Right lobe of liver (tissue), 6 donors: ENCODE results near the gene CD200R1. TPM values are rescaled to one million over a fixed set of nuclear protein-coding genes. Genes with fewer than 3 reads are reported as not detected.
"Not testable (repeated sequence)": the region's sequence is repeated elsewhere in the genome, so short reads cannot be mapped to it uniquely, and the experiment has no call there.

Source experiments
- ATAC-seq, 4 donors: fragments of 200-7000 bp; cut with Tn5 transposase; one replicate each; pipeline ENCODE4 v1.9.1; 2020; ENCODE audit warnings: mild to moderate bottlenecking in 4 of 4, moderate library complexity in 4 of 4
- DNase-seq, 3 donors: peaks; one replicate each; pipeline ENCODE4 v3.0.0-alpha.2; 2020
- H3K27ac ChIP-seq, 3 donors: fragments of 200-600 bp; one replicate each; pipeline ENCODE4 v1.8.0; 2022
- H3K27me3 ChIP-seq, 2 donors: fragments of 200-600 bp; one replicate each; pipeline ENCODE4 v1.8.0; 2022
- H3K36me3 ChIP-seq, 4 donors: fragments of 200-600 bp; sonication (generic) in 1 of 4; one replicate each; pipeline versions ENCODE4 v1.5.1 to v1.8.0; 2017 to 2022; ENCODE audit warnings: control low read depth in 1 of 4
- H3K4me1 ChIP-seq, 4 donors: fragments of 200-600 bp; sonication (generic) in 1 of 4; one replicate each; pipeline versions ENCODE4 v1.5.1 to v1.8.0; 2017 to 2022; ENCODE audit warnings: control low read depth in 1 of 4
- H3K4me3 ChIP-seq, 3 donors: fragments of 200-600 bp; one replicate each; pipeline ENCODE4 v1.8.0; 2022
- H3K9me3 ChIP-seq, 4 donors: fragments of 200-600 bp; sonication (generic) in 1 of 4; one replicate each; pipeline versions ENCODE4 v1.5.1 to v1.8.0; 2017 to 2022; ENCODE audit warnings: control low read depth in 1 of 4
- CTCF ChIP-seq, 4 donors: fragments of 200-600 bp in 3 of 4; fragments of 450-650 bp in 1 of 4; IDR thresholded peaks; one replicate each; pipeline versions ENCODE4 v1.5.1 to v1.8.0; 2016 to 2022; ENCODE audit warnings: antibody characterized with exemption in 4 of 4, mild to moderate bottlenecking in 2 of 4
- POLR2A ChIP-seq: fragments of 450-650 bp; IDR thresholded peaks from one replicate; pipeline ENCODE4 v1.6.1; 2017; ENCODE audit warnings: antibody characterized with exemption, mild to moderate bottlenecking
- whole genome bisulfite sequencing: methylation state at CpG from one replicate; pipeline ENCODE4 v1.1.6; 2018; ENCODE audit warnings: low coverage, low lambda C conversion rate; ENCODE audit not compliant: insufficient coverage; ENCODE audit errors: missing lambda C conversion rate; 5-methylcytosine and 5-hydroxymethylcytosine counted together
- intact Hi-C, 2 donors: fragments of 100-400 bp; cut with DNase I; formaldehyde crosslinking; loops; one replicate each; pipeline versions ENCODE4 v1.11.2 to v1.14.1; 2022
- total RNA-seq, 6 experiments: library from RNA; depleted of rRNA in 2 of 6; stranded (reverse); fragments of >200 nt in 2 of 6; fragmentation: NEBNext Ultra II Directional in 3 of 6; extraction: Animal tissue kit (Norgen Biotek cat#: 25700) in 3 of 6; gene quantifications; one replicate each; pipeline versions ENCODE4 v1.1.0 to v1.2.4, GENCODE V29; 2016 to 2023
- donor health status: DM: no; HTN: yes; CAD: no.
- donor health status: DM: no; HTN: no; CAD: no.
- donor health status: DM: no; HTN: no; CAD: no.
- donor health status: DM: no; HTN: yes; CAD: no.
- donor health status: DM: no; HTN: yes; CAD: no.

Gene CD200R1
- total RNA-seq, 6 experiments from 2014 or later: 0.44 to 1.4 (median 0.86) TPM

- ATAC-seq (no peak), DNase-seq (no peak)
- no peak overlapping the region for H3K27ac ChIP-seq
- intact Hi-C loops: no loop called here
- no peaks in the 10 kb centered on the region for H3K27me3 ChIP-seq
- TF ChIP-seq CTCF (IDR thresholded peaks at IDR 0.05): no peak
- TF ChIP-seq POLR2A: no peak
- no peaks in the 10 kb centered on the region for H3K9me3 ChIP-seq
- no peak overlapping the region for H3K4me3 ChIP-seq
- 43% methylated on average over 2 of the region's 2 CpGs for WGBS
- no peaks in the 10 kb centered on the region for H3K36me3 ChIP-seq
- H3K4me1 ChIP-seq: no peaks in the 10 kb centered on the region
Measured at GRCh38 chr3:112925969-112926368, 48.9 kb downstream of the CD200R1 start.

GRCh38 chr3:112925560-112925959 lies 49.3 kb downstream of the CD200R1 start:
- ATAC-seq: no peak
- H3K27me3 ChIP-seq: no peaks in the 10 kb centered on the region
- H3K9me3 ChIP-seq: no peaks in the 10 kb centered on the region
- TF ChIP-seq CTCF (IDR thresholded peaks at IDR 0.05) (no peak), POLR2A (no peak)
- no peak overlapping the region for H3K27ac ChIP-seq
- DNase-seq: no peak
- whole genome bisulfite sequencing: 75% methylated on average over 2 of the region's 2 CpGs
- H3K4me3 ChIP-seq: no peak overlapping the region
- H3K4me1 ChIP-seq: no peaks in the 10 kb centered on the region
- H3K36me3 ChIP-seq: no peaks in the 10 kb centered on the region
- intact Hi-C loops: no loop called here

- ATAC-seq, H3K36me3 ChIP-seq, H3K4me1 ChIP-seq, H3K27ac ChIP-seq, H3K9me3 ChIP-seq, H3K27me3 ChIP-seq, intact Hi-C loops, H3K4me3 ChIP-seq, DNase-seq: not testable (repeated sequence)
- 72% methylated on average over 5 of the region's 5 CpGs for WGBS
Measured at GRCh38 chr3:112919541-112919940, 55.4 kb downstream of the CD200R1 start.

GRCh38 chr3:112908252-112908651 lies 66.7 kb downstream of the CD200R1 start:
- Histone ChIP-seq H3K4me3 (no peak overlapping the region), H3K4me1 (no peaks in the 10 kb centered on the region), H3K9me3 (no peaks in the 10 kb centered on the region), H3K36me3 (no peaks in the 10 kb centered on the region), H3K27me3 (no peaks in the 10 kb centered on the region), H3K27ac (no peak overlapping the region)
- DNase-seq: no peak
- TF ChIP-seq POLR2A (no peak), CTCF (IDR thresholded peaks at IDR 0.05) (no peak)
- no peak for ATAC-seq
- intact Hi-C loops: no loop called here

GRCh38 chr3:112904786-112905185 lies 70.1 kb downstream of the CD200R1 start:
- 55% methylated on average over 8 of the region's 8 CpGs for WGBS
- ATAC-seq: no peak

More at GRCh38 chr3:112904786-112905185, 70.1 kb downstream of the CD200R1 start:
- Histone ChIP-seq H3K36me3 (no peaks in the 10 kb centered on the region), H3K9me3 (no peaks in the 10 kb centered on the region), H3K4me1 (no peaks in the 10 kb centered on the region), H3K27ac (no peak overlapping the region), H3K27me3 (no peaks in the 10 kb centered on the region), H3K4me3 (no peak overlapping the region)
- no peak for DNase-seq
- intact Hi-C loops: no loop called here
- TF ChIP-seq CTCF (IDR thresholded peaks at IDR 0.05) (no peak), POLR2A (no peak)
